Measurements from ENCODE around the gene NOM1. TPM values are rescaled to one million over a fixed set of nuclear protein-coding genes. Genes with fewer than 3 reads are reported as not detected.

Gene NOM1
- total and polyA plus RNA-seq, 7 donors, result 1.8 to 19.1 (median 14.1) TPM

DNA sequence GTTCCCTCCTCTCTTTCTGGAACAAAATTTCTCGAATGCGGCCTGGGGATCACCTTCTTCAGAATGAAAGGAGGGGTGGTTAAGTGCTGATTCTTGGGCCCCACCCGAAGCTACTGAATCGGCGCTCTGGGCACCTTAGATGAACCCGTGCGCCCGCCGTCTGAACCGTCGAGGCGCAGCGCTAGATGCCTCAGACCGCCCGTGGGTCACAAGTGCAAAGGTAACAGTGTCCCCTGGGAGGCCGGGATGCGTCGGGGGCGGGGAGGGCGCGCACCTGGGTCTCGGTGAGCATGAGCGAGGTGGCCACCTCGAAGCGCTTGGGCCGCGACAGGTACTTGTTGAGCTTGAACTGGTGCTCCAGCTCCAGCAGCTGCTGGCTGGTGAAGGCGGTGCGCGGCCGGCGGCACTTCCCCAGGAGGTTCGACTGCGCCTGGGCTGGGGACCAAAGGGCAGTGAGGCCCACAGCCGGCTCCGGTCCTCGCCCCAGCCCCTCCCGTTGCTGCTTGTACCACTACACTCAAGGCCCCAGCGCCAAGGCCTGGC is 56.8 kb downstream of the NOM1 start:
- H3K4me1 ChIP-seq, result peaks cover 0 to 58% (median 53%) of the 10 kb centered on the region in 4 donors

DNA sequence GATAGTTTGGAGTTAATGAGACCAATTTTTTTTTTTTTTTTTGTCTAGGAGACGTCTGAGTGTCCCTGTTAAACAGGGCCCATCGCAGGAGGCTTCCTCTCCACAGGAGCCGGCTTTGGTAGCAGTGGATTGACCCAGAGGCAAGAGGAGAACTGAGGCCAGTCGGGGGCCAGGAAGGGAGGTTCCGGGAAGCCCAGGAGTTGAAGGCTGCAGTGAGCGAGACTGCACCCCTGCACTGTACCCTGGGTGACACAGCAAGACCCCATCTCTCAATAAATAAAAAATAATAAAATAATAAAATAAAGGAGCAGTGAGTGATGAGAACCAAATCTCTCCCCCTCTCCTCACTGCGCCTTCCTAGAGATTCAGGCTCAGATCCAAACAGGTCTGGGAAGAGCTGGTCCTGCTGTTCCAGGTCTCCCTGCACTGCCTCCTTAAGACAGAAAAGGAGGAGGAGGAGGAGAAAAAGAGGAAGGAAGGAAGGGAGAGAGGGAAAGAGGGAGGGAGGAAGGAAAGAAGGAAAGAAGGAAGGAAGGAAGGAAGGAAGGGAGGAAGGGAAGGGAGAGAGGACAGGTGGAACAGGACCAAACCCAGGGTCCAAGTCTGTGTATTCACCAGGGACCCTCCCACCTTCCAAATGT is 57.4 kb downstream of the NOM1 start:
- H3K9me3 ChIP-seq, result no peaks in the 10 kb centered on the region
- peaks cover 77 to 98% (median 96%) of the 10 kb centered on the region in 3 donors for H3K27me3 ChIP-seq
- DNase-seq, result no peak
- H3K4me3 ChIP-seq, result no peak overlapping the region
- peaks cover 0 to 62% (median 56%) of the 10 kb centered on the region in 4 donors for H3K4me1 ChIP-seq
- 17 to 24% methylated on average over 7 of the region's 7 CpGs for WGBS, 2 donors
- no peak for TF ChIP-seq POLR2A (IDR thresholded peaks at IDR 0.05)
- TF ChIP-seq CTCF (IDR thresholded peaks at IDR 0.05), result no peak
- TF ChIP-seq EP300 (IDR thresholded peaks at IDR 0.05), result no peak
- no peak for TF ChIP-seq POLR2AphosphoS5 (IDR thresholded peaks at IDR 0.05)
- no peaks in the 10 kb centered on the region for H3K36me3 ChIP-seq
- intact Hi-C loops (cut with DNase I), result no loop called here
- H3K27ac ChIP-seq, result no peak overlapping the region

More for the DNA sequence above, 56.8 kb downstream of the NOM1 start:
- WGBS, 2 donors, result 12 to 27% methylated on average over 39 of the region's 39 CpGs
- Histone ChIP-seq H3K36me3 (no peaks in the 10 kb centered on the region), H3K27ac (no peak overlapping the region), H3K4me3 (no peak overlapping the region), H3K27me3 (peaks cover 70 to 98% (median 96%) of the 10 kb centered on the region in 3 donors), H3K9me3 (no peaks in the 10 kb centered on the region)
- DNase-seq, result no peak
- intact Hi-C loops (cut with DNase I), result no loop called here
- no peak for TF ChIP-seq CTCF (IDR thresholded peaks at IDR 0.05)
- TF ChIP-seq POLR2AphosphoS5 (IDR thresholded peaks at IDR 0.05), result no peak
- no peak for TF ChIP-seq EP300 (IDR thresholded peaks at IDR 0.05)
- no peak for TF ChIP-seq POLR2A (IDR thresholded peaks at IDR 0.05)

DNA sequence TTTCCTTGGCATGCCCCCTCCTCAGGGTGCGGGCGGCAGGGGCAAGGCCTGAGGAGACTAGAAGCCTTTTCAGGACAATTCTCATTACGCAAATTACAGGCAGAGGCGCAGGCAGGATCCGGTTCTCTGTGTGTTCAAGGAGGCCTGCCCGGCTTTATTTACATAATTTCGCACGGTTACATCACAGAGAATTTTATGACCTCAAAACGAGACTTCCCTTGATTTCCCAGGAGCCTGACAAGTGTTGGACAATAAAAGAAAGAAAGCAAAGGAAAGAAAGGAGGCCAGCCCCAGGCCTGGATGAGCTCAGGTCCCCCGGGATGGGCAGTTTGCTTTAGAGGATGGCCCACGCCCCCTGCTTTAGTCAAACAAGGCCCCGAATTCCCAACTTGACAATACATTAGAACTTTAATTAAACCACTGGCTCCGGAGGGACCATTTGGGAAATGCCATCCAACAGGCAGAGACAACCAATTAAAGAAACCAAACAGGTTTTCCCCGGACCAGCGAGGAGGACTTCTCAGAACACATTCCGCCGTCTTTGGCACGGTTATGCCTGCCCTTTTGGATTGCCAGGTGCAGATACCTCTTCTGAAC is 58.1 kb downstream of the NOM1 start:
- no peak for DNase-seq
- Histone ChIP-seq H3K36me3 (no peaks in the 10 kb centered on the region), H3K9me3 (no peaks in the 10 kb centered on the region), H3K4me3 (no peak overlapping the region), H3K4me1 (peaks cover 0 to 57% (median 51%) of the 10 kb centered on the region in 4 donors), H3K27ac (no peak overlapping the region), H3K27me3 (peaks cover 73 to 98% (median 96%) of the 10 kb centered on the region in 3 donors)
- TF ChIP-seq CTCF (IDR thresholded peaks at IDR 0.05) (no peak), EP300 (IDR thresholded peaks at IDR 0.05) (no peak), POLR2A (IDR thresholded peaks at IDR 0.05) (peak in 1 of 2 donors; percentile 34)
- WGBS, 2 donors, result 4 to 11% methylated on average over 18 of the region's 18 CpGs
- intact Hi-C loops (cut with DNase I), result no loop called here

DNA sequence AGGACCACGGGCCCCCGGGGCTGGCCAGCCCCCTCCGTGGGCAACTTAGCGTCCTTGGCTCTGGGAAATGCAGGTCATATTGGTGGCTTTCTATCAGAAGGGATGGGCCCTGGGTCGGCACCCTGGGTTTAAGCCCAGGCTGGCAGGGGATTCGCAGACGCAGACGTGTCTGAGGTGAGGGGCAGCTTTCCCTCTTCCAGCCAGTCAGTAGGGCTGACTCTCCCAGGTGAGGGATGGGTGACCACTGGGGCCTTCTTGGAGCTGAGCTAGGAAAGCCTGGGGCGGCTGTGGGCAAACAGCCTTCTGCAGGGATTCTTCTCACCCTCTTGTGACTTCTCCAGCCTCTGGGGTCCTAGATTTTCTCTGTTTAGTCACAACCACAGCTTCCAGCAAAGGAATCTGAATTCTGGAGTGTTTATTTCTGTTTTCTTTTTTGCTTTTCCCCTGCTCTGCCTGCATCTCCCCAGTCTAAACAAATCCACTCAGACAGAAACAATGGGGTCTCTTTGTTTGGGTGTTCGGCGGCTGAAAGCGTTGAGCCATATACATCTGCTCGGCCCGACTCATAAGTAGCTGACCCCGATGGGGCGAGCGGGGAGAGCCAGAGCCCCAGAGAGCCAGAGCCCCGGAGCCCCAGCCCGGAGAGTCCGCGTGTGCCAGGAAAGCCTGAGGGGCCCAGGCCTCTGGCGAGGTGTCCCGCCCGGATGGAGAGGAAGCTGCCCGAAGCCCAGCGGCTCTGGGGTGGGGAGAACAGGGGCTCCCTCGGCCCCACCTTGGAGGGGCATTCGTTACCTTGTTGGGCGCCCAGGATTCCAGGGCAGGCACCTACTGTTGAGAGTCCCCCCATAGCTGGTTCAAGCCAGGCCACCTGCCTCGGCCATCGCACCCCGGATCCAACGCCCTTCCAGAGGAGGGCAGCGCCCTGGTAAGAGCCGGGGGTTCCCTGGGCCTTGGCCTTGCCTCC is 59.0 kb downstream of the NOM1 start:
- Histone ChIP-seq H3K4me1 (peaks cover 0 to 49% (median 44%) of the 10 kb centered on the region in 4 donors), H3K36me3 (no peaks in the 10 kb centered on the region), H3K27me3 (peaks cover 70 to 98% (median 96%) of the 10 kb centered on the region in 3 donors), H3K9me3 (no peaks in the 10 kb centered on the region), H3K27ac (peak overlapping the region in 1 of 4 donors; percentile 31), H3K4me3 (peak overlapping the region in 1 of 4 donors; percentile 7)
- intact Hi-C loops (cut with DNase I), result no loop called here
- no peak for TF ChIP-seq POLR2A (IDR thresholded peaks at IDR 0.05)
- no peak for TF ChIP-seq CTCF (IDR thresholded peaks at IDR 0.05)
- no peak for TF ChIP-seq POLR2AphosphoS5 (IDR thresholded peaks at IDR 0.05)
- no peak for TF ChIP-seq EP300 (IDR thresholded peaks at IDR 0.05)
- WGBS, 2 donors, result 2 to 7% methylated on average over 35 of the region's 35 CpGs
- no peak for DNase-seq
